Spinal cord (tissue), 10 donors: ENCODE data around the gene SRCAP. TPM values are rescaled to one million over a fixed set of nuclear protein-coding genes. Genes with fewer than 3 reads are reported as not detected.
A peak's percentile ranks its signal among the peaks of the same experiment; 100 is the strongest.

Source experiments
- DNase-seq, 6 donors: peaks; one replicate each; pipeline versions ENCODE4 v3.0.0 to v3.0.0-alpha.2; 2013 to 2015; ENCODE audit warnings: low spot score in 6 of 6, low read depth in 4 of 6
- H3K27ac ChIP-seq: one replicate; pipeline ENCODE4 v1.5.1; 2013; ENCODE audit warnings: low read depth, low read length, control low read depth
- H3K27me3 ChIP-seq: one replicate; pipeline ENCODE4 v1.6.1; 2013; ENCODE audit warnings: low read length; ENCODE audit not compliant: control insufficient read depth, insufficient read depth
- H3K36me3 ChIP-seq: one replicate; pipeline ENCODE4 v1.6.1; 2013; ENCODE audit warnings: low read length; ENCODE audit not compliant: control insufficient read depth, insufficient read depth
- H3K4me1 ChIP-seq: one replicate; pipeline ENCODE4 v1.6.1; 2013; ENCODE audit warnings: low read length; ENCODE audit not compliant: control insufficient read depth, insufficient read depth
- H3K4me3 ChIP-seq: one replicate; pipeline ENCODE4 v1.5.1; 2013; ENCODE audit warnings: low read depth, low read length, control low read depth
- H3K9me3 ChIP-seq: one replicate; pipeline ENCODE4 v1.6.1; 2013; ENCODE audit warnings: low read length; ENCODE audit not compliant: control insufficient read depth, insufficient read depth
- WGBS: methylation state at CpG from one replicate; pipeline ENCODE4 v1.1.5; 2013; ENCODE audit warnings: missing lambda C conversion rate; ENCODE audit not compliant: insufficient coverage; 5-methylcytosine and 5-hydroxymethylcytosine counted together
- polyA plus RNA-seq, 2 donors: library from polyadenylated mRNA; unstranded; fragments of 120-200 nt; gene quantifications; one replicate each; pipeline ENCODE4 v1.2.1, GENCODE V29; 2013; ENCODE audit not compliant: insufficient read length in 2 of 2
- small RNA-seq: library from RNA; depleted of rRNA; stranded (forward); fragments of <200 nt; gene quantifications from one replicate; pipeline ENCODE3, GENCODE V24; 2014; ENCODE audit warnings: low replicate concordance
- total RNA-seq, 2 donors: library from RNA; depleted of rRNA in 1 of 2; stranded (reverse); fragments of 120-200 nt in 1 of 2; fragments of >200 nt in 1 of 2; gene quantifications; one replicate each; pipeline versions ENCODE4 v1.2.3 to v1.2.4, GENCODE V29; 2013 to 2014
- donor health status: healthy.

Gene SRCAP
- total and polyA plus RNA-seq, 4 donors = 15.2 to 48.6 (median 33.4) TPM

DNA sequence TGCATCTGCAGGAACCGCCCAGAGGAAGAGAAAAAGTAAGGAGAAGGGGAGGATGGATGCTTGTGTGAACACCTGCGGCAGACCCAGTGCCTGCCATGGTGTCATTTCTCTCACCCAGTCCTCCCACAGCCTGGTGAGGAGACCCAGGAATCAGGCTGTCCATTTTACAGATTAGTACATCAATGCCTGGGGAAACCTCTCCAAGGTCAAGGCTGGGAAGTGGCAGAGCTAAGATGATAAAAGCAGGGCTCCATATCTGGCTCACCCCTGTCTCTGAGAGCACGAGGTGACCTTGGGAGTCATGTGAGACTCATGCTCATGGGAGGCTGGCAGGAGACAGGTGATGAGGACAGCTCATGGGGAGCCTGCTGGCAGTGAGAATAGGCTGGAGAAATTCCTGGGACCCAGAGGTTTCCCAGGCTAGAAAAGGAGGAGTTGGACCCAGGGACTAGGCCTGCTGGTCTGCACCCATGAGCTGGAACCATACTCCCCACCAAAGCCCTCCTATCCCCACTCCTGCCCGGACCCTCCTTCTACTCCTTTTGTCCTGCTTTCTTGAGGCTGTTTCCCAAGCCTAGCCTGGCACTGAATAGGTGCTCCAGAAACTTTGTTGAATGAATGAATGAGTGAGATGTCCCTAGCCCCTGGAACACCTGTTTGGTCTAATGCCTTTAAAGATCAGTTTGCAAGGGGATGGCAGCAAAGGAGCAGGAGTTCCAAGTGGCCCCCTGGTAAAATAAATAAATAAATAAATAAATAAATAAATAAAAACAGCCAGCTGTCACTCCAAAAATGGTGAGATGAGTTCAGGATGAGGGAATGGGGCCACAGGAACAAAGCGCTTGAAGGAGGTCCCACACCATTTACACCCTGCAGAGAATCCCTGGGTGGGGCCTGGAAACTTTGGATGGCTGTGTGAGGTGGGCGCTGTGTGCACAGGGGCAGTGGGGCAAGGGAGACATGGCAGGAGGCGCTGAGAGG, 86.4 kb downstream of the SRCAP start:
- Histone ChIP-seq H3K27ac (peak overlapping the region; percentile 76), H3K27me3 (no peaks in the 10 kb centered on the region)

DNA sequence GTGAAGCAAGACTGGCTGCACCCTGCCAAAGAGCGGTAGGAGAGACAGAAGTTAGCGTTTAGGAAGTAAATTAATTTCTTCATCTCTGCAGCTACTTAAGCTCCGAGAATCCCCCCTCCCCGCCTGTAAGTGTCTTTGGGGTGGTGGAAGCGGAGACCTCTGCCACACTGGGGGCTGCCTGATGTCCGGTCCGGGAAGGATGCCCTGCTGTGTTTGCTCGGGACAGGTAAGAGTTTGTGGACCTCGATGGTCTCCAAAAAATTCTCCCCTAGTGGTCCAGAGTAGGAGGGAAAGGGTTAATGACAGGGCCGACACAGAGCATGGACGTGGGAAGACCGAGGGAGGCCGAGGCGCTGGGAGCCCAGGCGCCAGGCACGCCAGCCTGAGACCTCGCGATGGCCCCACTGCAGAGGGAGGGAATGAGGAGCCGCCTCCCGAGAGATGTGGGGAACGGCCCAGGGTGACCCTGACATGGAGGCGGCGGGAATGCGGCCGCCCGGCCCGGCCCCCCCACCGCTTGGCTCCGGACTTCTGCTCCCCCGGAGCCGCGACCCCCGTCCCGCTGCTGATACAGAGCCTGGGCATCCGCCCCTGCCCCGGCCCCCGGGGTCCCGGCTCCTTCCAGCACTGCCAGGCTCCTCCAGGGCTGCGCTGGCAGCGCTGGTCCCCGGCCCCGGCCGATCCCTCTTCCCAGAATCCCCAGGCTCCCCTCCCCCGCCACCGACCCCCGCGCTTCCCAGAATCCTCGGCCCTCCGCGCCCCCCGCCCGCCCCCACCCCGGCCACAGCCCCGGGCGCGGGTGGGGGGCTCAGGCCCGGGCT, 87.4 kb downstream of the SRCAP start:
- Histone ChIP-seq H3K9me3 (no peaks in the 10 kb centered on the region), H3K27ac (peak overlapping the region; percentile 93), H3K4me1 (peaks cover 28% of the 10 kb centered on the region), H3K36me3 (peaks cover 40% of the 10 kb centered on the region), H3K4me3 (peak overlapping the region; percentile 97), H3K27me3 (no peaks in the 10 kb centered on the region)
- DNase-seq = peak in 3 of 6 donors; percentile 17 to 78 (median 61)
- 0% methylated on average over 37 of the region's 57 CpGs for WGBS

More for the DNA sequence above, 86.4 kb downstream of the SRCAP start:
- Histone ChIP-seq H3K4me3 (peak overlapping the region; percentile 97), H3K9me3 (no peaks in the 10 kb centered on the region), H3K4me1 (peaks cover 28% of the 10 kb centered on the region), H3K36me3 (peaks cover 43% of the 10 kb centered on the region)
- no peak for DNase-seq
- 94% methylated on average over 4 of the region's 7 CpGs for WGBS

DNA sequence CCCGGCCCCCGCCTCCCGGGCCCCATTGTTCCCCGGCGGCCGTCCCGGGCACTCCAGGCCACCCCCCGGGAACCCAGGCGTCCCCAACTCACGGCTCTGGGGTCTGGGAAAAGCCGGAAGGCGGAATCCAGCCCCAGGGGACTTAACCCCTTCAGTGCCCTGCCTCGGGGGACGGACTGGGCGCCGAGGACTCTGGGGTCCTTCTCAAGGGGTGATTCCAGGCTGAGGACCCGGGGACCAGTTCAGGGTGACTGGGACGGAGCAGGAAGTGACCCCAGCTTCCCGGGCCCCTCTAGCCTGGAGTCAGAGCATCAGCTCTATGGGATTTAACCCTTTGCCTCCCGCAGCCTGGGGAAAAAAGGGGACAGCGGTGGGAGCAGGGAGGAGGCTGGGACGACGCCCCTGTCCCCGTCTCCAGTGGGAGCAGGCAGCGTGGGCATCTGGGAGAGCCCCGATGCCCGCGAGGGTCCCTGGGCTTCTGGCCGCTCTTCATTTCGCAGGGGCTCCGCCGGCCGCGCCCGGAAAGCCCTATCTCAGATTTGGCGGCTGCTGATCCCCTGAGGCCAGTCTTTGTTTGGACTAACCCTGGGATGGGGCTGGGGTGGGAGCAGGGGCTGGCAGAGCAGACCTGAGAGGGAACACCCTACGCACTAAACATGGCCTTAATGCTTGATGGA, 88.1 kb downstream of the SRCAP start, which contains the start of gene ZNF629:
Gene ZNF629 (minus strand): TSS at position 270 of the 677 bp plus-strand sequence. CDS start 2,723 bp downstream, outside the sequence.
- Histone ChIP-seq H3K4me1 (peaks cover 28% of the 10 kb centered on the region), H3K4me3 (peak within 1 kb of the TSS; percentile 97), H3K27me3 (no peaks in the 10 kb centered on the region), H3K9me3 (no peaks in the 10 kb centered on the region), H3K36me3 (peaks cover 32% of the 10 kb centered on the region), H3K27ac (peak within 1 kb of the TSS; percentile 93)
- WGBS = 0% methylated on average over 36 of the region's 37 CpGs
- DNase-seq = peak; percentile 78 to 97 (median 86)

DNA sequence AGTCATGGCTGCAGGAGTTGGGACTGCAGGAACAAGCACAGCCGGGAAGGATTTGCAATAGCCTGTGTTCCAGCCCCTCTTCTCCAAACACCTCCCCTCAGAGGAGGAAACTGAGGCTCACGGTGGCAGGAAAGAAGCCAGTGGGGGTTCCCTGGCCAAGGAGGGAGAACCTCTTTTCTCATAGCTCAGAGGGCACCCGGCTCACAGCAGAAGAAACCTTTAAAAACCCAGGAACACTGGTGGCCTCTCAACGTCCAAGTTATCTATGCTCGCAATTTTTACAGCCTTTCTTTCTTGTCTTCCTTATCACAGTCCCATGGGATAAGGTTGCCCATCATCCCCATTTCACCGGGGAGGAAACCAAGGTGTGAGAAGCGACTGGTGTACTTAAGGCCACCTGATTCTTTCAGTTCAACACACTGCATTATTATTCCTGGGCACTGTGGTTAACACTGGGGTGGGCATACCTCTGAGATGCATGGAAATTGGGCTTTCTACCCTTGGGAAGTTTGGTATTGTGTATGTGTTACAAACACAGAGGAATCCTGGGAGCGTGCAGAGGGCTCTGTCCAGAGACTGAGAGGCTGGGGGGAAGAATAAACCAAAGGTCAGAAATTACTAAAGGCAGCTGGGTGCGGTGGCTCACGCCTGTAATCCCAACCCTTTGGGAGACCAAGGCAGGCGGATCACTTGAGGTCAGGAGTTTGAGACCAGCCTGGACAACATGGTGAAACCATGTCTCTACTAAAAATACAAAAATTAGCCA, 88.8 kb downstream of the SRCAP start:
- no peaks in the 10 kb centered on the region for H3K27me3 ChIP-seq
- 53% methylated on average over 5 of the region's 11 CpGs for WGBS
- H3K36me3 ChIP-seq = peaks cover 25% of the 10 kb centered on the region
- DNase-seq = peak in 1 of 6 donors; percentile 6
- H3K27ac ChIP-seq = peak overlapping the region; percentile 93
- no peaks in the 10 kb centered on the region for H3K9me3 ChIP-seq
- peaks cover 28% of the 10 kb centered on the region for H3K4me1 ChIP-seq
- peak overlapping the region; percentile 97 for H3K4me3 ChIP-seq

Small RNA genes lying within 50 kb of the gene (small RNA-seq; reads per million reads assigned to genes)
- gene RNU6-1043P (not detected), gene RNU6-416P (not detected), gene SNORA30 (1.6 reads per million, percentile 87 among the genes with 10 or more reads in this experiment)

Other genes starting within 250 kb of the SRCAP start
- 1 to 10 TPM; 1.2 to 4.9 TPM for gene ITGAL, start 226.4 kb upstream of the SRCAP start, total RNA-seq
- 1 to 10 TPM; 2.5 to 4.8 TPM for gene ITGAL, start 226.4 kb upstream of the SRCAP start, polyA plus RNA-seq
- 10 to 100 TPM; 11.2 to 37.4 TPM for gene ZNF768, start 172.6 kb upstream of the SRCAP start, total RNA-seq
- 10 to 100 TPM; 54.3 to 55.7 TPM for gene ZNF768, start 172.6 kb upstream of the SRCAP start, polyA plus RNA-seq
- 10 to 100 TPM in 1 of 2 donors, 1 to 10 TPM in 1; 8.8 to 13.1 TPM for gene ZNF747, start 164.3 kb upstream of the SRCAP start, total RNA-seq
- 10 to 100 TPM in 1 of 2 donors, 1 to 10 TPM in 1; 9.2 to 10.6 TPM for gene ZNF747, start 164.3 kb upstream of the SRCAP start, polyA plus RNA-seq
- 10 to 100 TPM in 1 of 2 donors, 1 to 10 TPM in 1; 5.6 to 10.7 TPM for gene ZNF764, start 140.8 kb upstream of the SRCAP start, total RNA-seq
- gene ZNF764, start 140.8 kb upstream of the SRCAP start, polyA plus RNA-seq = 10 to 100 TPM in 1 of 2 donors, 1 to 10 TPM in 1; 9.7 to 15.5 TPM
- 10 to 100 TPM in 1 of 2 donors, 1 to 10 TPM in 1; 4.5 to 21.3 TPM for gene ZNF688, start 127.5 kb upstream of the SRCAP start, total RNA-seq
- 10 to 100 TPM; 20.4 to 23.0 TPM for gene ZNF688, start 127.5 kb upstream of the SRCAP start, polyA plus RNA-seq
- gene ZNF785, start 113.5 kb upstream of the SRCAP start, total RNA-seq = 10 to 100 TPM; 12.5 to 18.2 TPM
- gene ZNF785, start 113.5 kb upstream of the SRCAP start, polyA plus RNA-seq = 10 to 100 TPM; 20.8 to 37.7 TPM
- 10 to 100 TPM in 1 of 2 donors, 1 to 10 TPM in 1; 6.5 to 10.0 TPM for gene ZNF689, start 88.8 kb upstream of the SRCAP start, total RNA-seq
- 10 to 100 TPM; 15.1 to 15.7 TPM for gene ZNF689, start 88.8 kb upstream of the SRCAP start, polyA plus RNA-seq
- gene PRR14, start 48.2 kb upstream of the SRCAP start, total RNA-seq = 10 to 100 TPM in 1 of 2 donors, 1 to 10 TPM in 1; 6.3 to 19.8 TPM
- gene PRR14, start 48.2 kb upstream of the SRCAP start, polyA plus RNA-seq = 10 to 100 TPM; 60.2 to 65.1 TPM
- gene FBRS, start 40.7 kb upstream of the SRCAP start, total RNA-seq = 10 to 100 TPM; 11.5 to 26.8 TPM
- 10 to 100 TPM; 65.3 to 69.0 TPM for gene FBRS, start 40.7 kb upstream of the SRCAP start, polyA plus RNA-seq
- 10 to 100 TPM; 16.2 to 24.4 TPM for gene PHKG2, start 49.3 kb downstream of the SRCAP start, total RNA-seq
- 10 to 100 TPM; 41.2 to 53.9 TPM for gene PHKG2, start 49.3 kb downstream of the SRCAP start, polyA plus RNA-seq
- 10 to 100 TPM in 1 of 2 donors, 1 to 10 TPM in 1; 3.3 to 11.2 TPM for gene CFAP119, start 62.9 kb downstream of the SRCAP start, total RNA-seq
- 10 to 100 TPM; 16.0 to 19.1 TPM for gene CFAP119, start 62.9 kb downstream of the SRCAP start, polyA plus RNA-seq
- 100 to 1,000 TPM in 1 of 2 donors, 10 to 100 TPM in 1; 70.7 to 101 TPM for gene RNF40, start 63.2 kb downstream of the SRCAP start, total RNA-seq
- 100 to 1,000 TPM; 128 to 132 TPM for gene RNF40, start 63.2 kb downstream of the SRCAP start, polyA plus RNA-seq
- 10 to 100 TPM in 1 of 2 donors, 1 to 10 TPM in 1; 7.8 to 24.2 TPM for gene ZNF629, start 88.0 kb downstream of the SRCAP start, total RNA-seq
- 10 to 100 TPM; 26.5 to 27.4 TPM for gene ZNF629, start 88.0 kb downstream of the SRCAP start, polyA plus RNA-seq
- 10 to 100 TPM; 27.0 to 71.7 TPM for gene BCL7C, start 194.9 kb downstream of the SRCAP start, total RNA-seq
- 10 to 100 TPM; 39.7 to 48.2 TPM for gene BCL7C, start 194.9 kb downstream of the SRCAP start, polyA plus RNA-seq
- gene CTF1, start 197.4 kb downstream of the SRCAP start, total RNA-seq = 1 to 10 TPM in 1 of 2 donors, under 1 TPM in 1; 0.79 to 2.1 TPM
- gene CTF1, start 197.4 kb downstream of the SRCAP start, polyA plus RNA-seq = 1 to 10 TPM; 4.0 to 6.1 TPM
- 10 to 100 TPM; 15.8 to 23.9 TPM for gene FBXL19, start 224.4 kb downstream of the SRCAP start, total RNA-seq
- 10 to 100 TPM; 86.4 to 90.1 TPM for gene FBXL19, start 224.4 kb downstream of the SRCAP start, polyA plus RNA-seq
- gene ORAI3, start 249.9 kb downstream of the SRCAP start, total RNA-seq = 10 to 100 TPM; 10.4 to 28.0 TPM
- gene ORAI3, start 249.9 kb downstream of the SRCAP start, polyA plus RNA-seq = 10 to 100 TPM; 13.9 to 15.5 TPM